HEK293T (cell line): Measurements from ENCODE around the gene CRY1.

Source experiments
- ELF4 ChIP-seq: fragments of 450-650 bp; IDR thresholded peaks from 2 replicates; pipeline ENCODE4 v1.6.1; 2017; ENCODE audit warnings: antibody characterized with exemption
- FOXA1 ChIP-seq: fragments of 450-650 bp; IDR thresholded peaks from 2 replicates; pipeline ENCODE4 v1.6.1; 2016; ENCODE audit warnings: mild to moderate bottlenecking
- FOXK2 ChIP-seq: fragments of 450-650 bp; IDR thresholded peaks from 2 replicates; pipeline ENCODE4 v1.6.1; 2016; ENCODE audit warnings: mild to moderate bottlenecking
- FOXM1 ChIP-seq: fragments of 450-650 bp; IDR thresholded peaks from 2 replicates; pipeline ENCODE4 v1.6.1; 2017; ENCODE audit warnings: mild to moderate bottlenecking, borderline replicate concordance
- SUZ12 ChIP-seq: fragments of 450-650 bp; IDR thresholded peaks from 2 replicates; pipeline ENCODE4 v1.6.1; 2016; ENCODE audit warnings: mild to moderate bottlenecking
- TARDBP ChIP-seq: fragments of 450-650 bp; IDR thresholded peaks from 2 replicates; pipeline ENCODE4 v1.6.1; 2016
- ZNF384 ChIP-seq: fragments of 450-650 bp; IDR thresholded peaks from 2 replicates; pipeline ENCODE4 v1.6.1; 2016

DNA sequence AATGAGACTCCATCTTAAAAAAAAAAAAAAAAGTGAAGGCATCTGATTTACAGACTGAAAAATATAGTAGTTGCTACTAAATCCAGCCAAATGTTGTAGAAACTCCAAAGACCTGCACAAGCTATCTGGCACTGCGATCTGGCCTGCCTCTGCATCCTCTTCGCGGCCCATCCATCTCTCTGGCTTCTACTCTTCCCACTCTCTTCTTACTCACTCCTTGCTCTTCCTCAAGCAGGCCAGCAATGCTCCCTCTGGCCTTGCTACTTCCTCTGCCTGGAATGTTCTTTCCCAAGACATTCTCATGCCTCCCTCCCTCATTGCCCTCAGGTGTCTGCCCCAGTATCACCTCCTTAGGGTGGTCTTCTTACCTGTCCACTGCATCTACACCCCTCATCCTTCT lies 9.7 kb upstream of the CRY1 start:
- TF ChIP-seq FOXA1 (no peak), TARDBP (no peak), FOXK2 (no peak), FOXM1 (no peak), ELF4 (no peak), SUZ12 (no peak), ZNF384 (no peak)
